Thoracic aorta (tissue), 2 donors: ENCODE results near the gene WWC2. TPM values are rescaled to one million over a fixed set of nuclear protein-coding genes. Genes with fewer than 3 reads are reported as not detected.
A peak's percentile ranks its signal among the peaks of the same experiment; 100 is the strongest.

Experiments used
- ATAC-seq: fragments of 150-250 bp; one replicate; pipeline ENCODE4 v1.8.0; 2017; ENCODE audit warnings: low read depth; ENCODE audit not compliant: insufficient number of reproducible peaks, low FRiP score
- DNase-seq: peaks from one replicate; pipeline ENCODE4 v3.0.0-alpha.2; 2020; ENCODE audit warnings: low spot score
- H3K27ac ChIP-seq, 2 donors: fragments of 200-600 bp; sonication (generic); 1 replicate in 1 of 2; 2 replicates in 1 of 2; pipeline ENCODE4 v1.5.1; 2016; ENCODE audit warnings: mild to moderate bottlenecking in 2 of 2, moderate library complexity in 2 of 2
- H3K27me3 ChIP-seq: fragments of 200-600 bp; sonication (generic); replicated peaks from 2 replicates; pipeline ENCODE4 v1.6.0; 2016; ENCODE audit warnings: mild to moderate bottlenecking; ENCODE audit not compliant: insufficient read depth
- H3K36me3 ChIP-seq: fragments of 200-600 bp; sonication (generic); one replicate; pipeline ENCODE4 v1.5.1; 2016
- H3K4me1 ChIP-seq, 2 donors: fragments of 200-600 bp; sonication (generic); 1 replicate in 1 of 2; 2 replicates in 1 of 2; pipeline versions ENCODE4 v1.5.1 to v1.6.0; 2016; ENCODE audit warnings: low read depth in 2 of 2, mild to moderate bottlenecking in 1 of 2; ENCODE audit not compliant: control insufficient read depth in 1 of 2
- H3K4me3 ChIP-seq: fragments of 200-600 bp; sonication (generic); 2 replicates; pipeline ENCODE4 v1.5.1; 2016; ENCODE audit warnings: mild to moderate bottlenecking
- H3K9me3 ChIP-seq: fragments of 200-600 bp; sonication (generic); 2 replicates; pipeline ENCODE4 v1.5.1; 2016
- CTCF ChIP-seq: fragments of 200-600 bp; sonication (generic); IDR thresholded peaks from one replicate; pipeline ENCODE4 v1.5.1; 2019; ENCODE audit warnings: antibody characterized with exemption
- total RNA-seq, 2 donors: library from RNA; depleted of rRNA; stranded (reverse); fragments of >200 nt; gene quantifications; one replicate each; pipeline versions ENCODE4 v1.1.0 to v1.2.3, GENCODE V29; 2016

The WWC2 gene
- total RNA-seq, 2 donors from 2014 or later, result 21.1 to 44.8 TPM

- Histone ChIP-seq H3K4me1 (peaks cover 13 to 38% of the 10 kb centered on the region in 2 donors), H3K27ac (peak overlapping the region; percentile 97 to 98), H3K36me3 (no peaks in the 10 kb centered on the region), H3K4me3 (peak overlapping the region; percentile 89), H3K9me3 (no peaks in the 10 kb centered on the region), H3K27me3 (no peaks in the 10 kb centered on the region)
- TF ChIP-seq CTCF, result no peak
- ATAC-seq (no peak), DNase-seq (no peak)
Observed at GRCh38 chr4:183100298-183100599, 1.2 kb downstream of the WWC2 start.

- H3K9me3 ChIP-seq, result no peaks in the 10 kb centered on the region
- no peaks in the 10 kb centered on the region for H3K27me3 ChIP-seq
- H3K36me3 ChIP-seq, result no peaks in the 10 kb centered on the region
- ATAC-seq (no peak), DNase-seq (no peak)
- H3K4me3 ChIP-seq, result peak overlapping the region; percentile 89
- H3K4me1 ChIP-seq, result peaks cover 13 to 38% of the 10 kb centered on the region in 2 donors
- TF ChIP-seq CTCF, result no peak
- no peak overlapping the region for H3K27ac ChIP-seq
Observed at GRCh38 chr4:183100827-183101226, 1.8 kb downstream of the WWC2 start.

GRCh38 chr4:183101956-183102480 lies 3.0 kb downstream of the WWC2 start:
- no peaks in the 10 kb centered on the region for H3K27me3 ChIP-seq
- no peak overlapping the region for H3K27ac ChIP-seq
- no peaks in the 10 kb centered on the region for H3K9me3 ChIP-seq
- no peak for TF ChIP-seq CTCF
- ATAC-seq (no peak), DNase-seq (no peak)
- H3K4me3 ChIP-seq, result no peak overlapping the region
- peaks cover 13 to 38% of the 10 kb centered on the region in 2 donors for H3K4me1 ChIP-seq
- no peaks in the 10 kb centered on the region for H3K36me3 ChIP-seq

- Histone ChIP-seq H3K4me3 (no peak overlapping the region), H3K27me3 (no peaks in the 10 kb centered on the region), H3K4me1 (peaks cover 13 to 29% of the 10 kb centered on the region in 2 donors), H3K36me3 (no peaks in the 10 kb centered on the region), H3K9me3 (no peaks in the 10 kb centered on the region), H3K27ac (no peak overlapping the region)
- no peak for DNase-seq
- no peak for TF ChIP-seq CTCF
- ATAC-seq, result no peak
Observed at GRCh38 chr4:183105092-183105491, 6.0 kb downstream of the WWC2 start.

GRCh38 chr4:183106839-183107238 lies 7.8 kb downstream of the WWC2 start:
- no peaks in the 10 kb centered on the region for H3K9me3 ChIP-seq
- DNase-seq (no peak), ATAC-seq (no peak)
- H3K4me1 ChIP-seq, result peaks cover 0 to 17% of the 10 kb centered on the region in 2 donors
- no peak overlapping the region for H3K27ac ChIP-seq
- TF ChIP-seq CTCF, result no peak
- H3K4me3 ChIP-seq, result no peak overlapping the region
- no peaks in the 10 kb centered on the region for H3K27me3 ChIP-seq
- H3K36me3 ChIP-seq, result no peaks in the 10 kb centered on the region
